GM23338 (cell line): ENCODE results near the gene SHLD2. TPM values are rescaled to one million over a fixed set of nuclear protein-coding genes. Genes with fewer than 3 reads are reported as not detected.
"Not testable (repeated sequence)": the region's sequence is repeated elsewhere in the genome, so short reads cannot be mapped to it uniquely, and the experiment has no call there.

Experiments used
- ATAC-seq: fragments of 200-7000 bp; cut with Tn5 transposase; 3 replicates; pipeline ENCODE4 v1.9.1; 2020
- DNase-seq: peaks from one replicate; pipeline ENCODE4 v3.0.0-alpha.2; 2015; ENCODE audit warnings: low spot score
- H2AFZ ChIP-seq: fragments of 200-600 bp; sonication (generic); 2 replicates; pipeline ENCODE4 v1.8.0; 2016; ENCODE audit warnings: antibody characterized with exemption, mild to moderate bottlenecking, moderate library complexity
- H3F3A ChIP-seq: fragments of 200-600 bp; sonication (generic); replicated peaks from 2 replicates; pipeline ENCODE4 v1.8.0; 2017; ENCODE audit warnings: antibody characterized with exemption, mixed run types, low read depth
- H3K27ac ChIP-seq: fragments of 200-600 bp; sonication (generic); 2 replicates; pipeline ENCODE4 v1.6.1; 2016; ENCODE audit warnings: low read depth
- H3K27me3 ChIP-seq: fragments of 200-600 bp; sonication (generic); 2 replicates; pipeline ENCODE4 v1.8.0; 2016; ENCODE audit warnings: mild to moderate bottlenecking, mixed run types, moderate library complexity; ENCODE audit not compliant: insufficient read depth
- H3K36me3 ChIP-seq: fragments of 200-600 bp; sonication (generic); 2 replicates; pipeline ENCODE4 v1.8.0; 2016; ENCODE audit warnings: mild to moderate bottlenecking; ENCODE audit not compliant: insufficient read depth
- H3K4me1 ChIP-seq: fragments of 200-600 bp; sonication (generic); 2 replicates; pipeline ENCODE4 v1.8.0; 2016; ENCODE audit warnings: mild to moderate bottlenecking, moderate library complexity; ENCODE audit not compliant: insufficient read depth
- H3K4me2 ChIP-seq: fragments of 200-600 bp; sonication (generic); 2 replicates; pipeline ENCODE4 v1.7.1; 2017; ENCODE audit warnings: mixed run types
- H3K4me3 ChIP-seq: fragments of 200-600 bp; sonication (generic); 2 replicates; pipeline ENCODE4 v1.6.1; 2016; ENCODE audit warnings: mixed run types
- H3K79me2 ChIP-seq: fragments of 200-600 bp; sonication (generic); replicated peaks from 2 replicates; pipeline ENCODE4 v1.8.0; 2017; ENCODE audit warnings: mild to moderate bottlenecking; ENCODE audit not compliant: insufficient read depth
- H3K9me2 ChIP-seq: fragments of 200-600 bp; sonication (generic); 2 replicates; pipeline ENCODE4 v1.8.0; 2017; ENCODE audit not compliant: insufficient read depth
- H4K20me1 ChIP-seq: fragments of 200-600 bp; sonication (generic); replicated peaks from 2 replicates; pipeline ENCODE4 v1.8.0; 2017; ENCODE audit warnings: mild to moderate bottlenecking; ENCODE audit not compliant: insufficient read depth
- H3K27ac Mint-ChIP-seq: 2 replicates; pipeline ENCODE4 v1.8.0; 2020; ENCODE audit warnings: inconsistent platforms, mild to moderate bottlenecking, moderate library complexity, mixed read lengths
- H3K27me3 Mint-ChIP-seq: 3 replicates; pipeline ENCODE4 v1.8.0; 2022; ENCODE audit warnings: low read depth, mild to moderate bottlenecking, moderate library complexity, mixed read lengths, inconsistent platforms; ENCODE audit not compliant: insufficient read depth, poor library complexity
- H3K36me3 Mint-ChIP-seq: 3 replicates; pipeline ENCODE4 v1.8.0; 2021; ENCODE audit warnings: low read depth, mild to moderate bottlenecking, inconsistent platforms, moderate library complexity, mixed read lengths
- H3K4me1 Mint-ChIP-seq: 3 replicates; pipeline ENCODE4 v1.8.0; 2020; ENCODE audit warnings: mild to moderate bottlenecking, inconsistent platforms, mixed read lengths
- H3K4me3 Mint-ChIP-seq: 3 replicates; pipeline ENCODE4 v1.8.0; 2021; ENCODE audit warnings: moderate library complexity, mild to moderate bottlenecking, inconsistent platforms, mixed read lengths
- H3K9me3 Mint-ChIP-seq: 3 replicates; pipeline ENCODE4 v1.8.0; 2020; ENCODE audit warnings: moderate library complexity, mild to moderate bottlenecking, inconsistent platforms, mixed read lengths
- polyA plus RNA-seq: library from polyadenylated mRNA; unstranded; fragments of >200 nt; fragmentation: Nextera tagmentation; extraction: Ambion mirVana; gene quantifications from 2 replicates; pipeline ENCODE4 v1.2.1, GENCODE V29; 2016
- total RNA-seq: library from RNA; depleted of rRNA; stranded (reverse); fragments of >200 nt; shearing (Covaris generic); gene quantifications from 2 replicates; pipeline ENCODE4 v1.2.3, GENCODE V29; 2014

Gene SHLD2
- total and polyA plus RNA-seq, 2 experiments from 2014 or later = 13.9 to 34.2 TPM

GRCh38 chr10:87162703-87163293 lies 67.8 kb downstream of the SHLD2 start:
- H3K27ac Mint-ChIP-seq, H3K4me1 ChIP-seq, H4K20me1 ChIP-seq, H3K9me3 Mint-ChIP-seq, H3K27ac ChIP-seq, H3K4me3 ChIP-seq, ATAC-seq, H3K27me3 Mint-ChIP-seq, H2AFZ ChIP-seq, H3K9me2 ChIP-seq, H3K36me3 ChIP-seq, H3K27me3 ChIP-seq, DNase-seq, H3F3A ChIP-seq, H3K4me3 Mint-ChIP-seq, H3K79me2 ChIP-seq, H3K4me2 ChIP-seq, H3K4me1 Mint-ChIP-seq, H3K36me3 Mint-ChIP-seq: not testable (repeated sequence)

GRCh38 chr10:87163414-87163813 lies 68.4 kb downstream of the SHLD2 start:
- not testable (repeated sequence) for H3F3A ChIP-seq, H3K27ac Mint-ChIP-seq, H3K27me3 ChIP-seq, H3K4me3 Mint-ChIP-seq, H3K4me2 ChIP-seq, DNase-seq, H3K9me2 ChIP-seq, H3K36me3 Mint-ChIP-seq, H3K4me3 ChIP-seq, ATAC-seq, H2AFZ ChIP-seq, H3K4me1 ChIP-seq, H3K36me3 ChIP-seq, H3K27ac ChIP-seq, H3K9me3 Mint-ChIP-seq, H4K20me1 ChIP-seq, H3K27me3 Mint-ChIP-seq, H3K79me2 ChIP-seq, H3K4me1 Mint-ChIP-seq

DNA sequence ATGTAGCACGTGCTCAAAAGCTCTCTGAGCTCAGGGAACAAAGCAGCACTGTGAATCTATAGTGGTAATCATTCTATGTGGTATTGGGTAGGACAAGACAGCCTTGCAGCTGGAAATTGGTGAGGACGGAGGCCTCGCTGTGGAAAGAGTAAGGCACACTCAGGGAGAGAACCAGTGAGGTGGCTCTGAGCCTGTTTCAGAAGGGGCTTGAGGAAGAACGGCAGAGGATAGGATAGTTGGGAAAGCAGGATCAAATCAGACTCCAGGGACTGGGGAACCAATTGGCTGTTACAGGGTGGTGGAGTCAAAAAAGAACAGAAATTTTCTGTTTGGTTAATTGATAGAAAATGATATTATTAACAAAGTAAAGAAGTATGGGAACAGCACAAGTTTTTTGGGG lies 74.9 kb downstream of the SHLD2 start:
- H3K27ac Mint-ChIP-seq, H3K4me3 ChIP-seq, H3K4me1 ChIP-seq, H3K9me2 ChIP-seq, H2AFZ ChIP-seq, H3K79me2 ChIP-seq, DNase-seq, H3K36me3 ChIP-seq, H3K36me3 Mint-ChIP-seq, H3K27ac ChIP-seq, ATAC-seq, H3K9me3 Mint-ChIP-seq, H3F3A ChIP-seq, H3K4me2 ChIP-seq, H3K4me3 Mint-ChIP-seq, H3K27me3 Mint-ChIP-seq, H3K27me3 ChIP-seq, H3K4me1 Mint-ChIP-seq, H4K20me1 ChIP-seq: not testable (repeated sequence)

- H3K4me2 ChIP-seq, H3F3A ChIP-seq, ATAC-seq, H3K4me1 ChIP-seq, H3K27me3 ChIP-seq, H3K36me3 ChIP-seq, H2AFZ ChIP-seq, H3K27ac Mint-ChIP-seq, H4K20me1 ChIP-seq, H3K4me3 ChIP-seq, DNase-seq, H3K4me1 Mint-ChIP-seq, H3K36me3 Mint-ChIP-seq, H3K9me3 Mint-ChIP-seq, H3K9me2 ChIP-seq, H3K27me3 Mint-ChIP-seq, H3K4me3 Mint-ChIP-seq, H3K27ac ChIP-seq, H3K79me2 ChIP-seq: not testable (repeated sequence)
These were observed 75.7 kb downstream of the SHLD2 start for GRCh38 chr10:87170705-87171104.

DNA sequence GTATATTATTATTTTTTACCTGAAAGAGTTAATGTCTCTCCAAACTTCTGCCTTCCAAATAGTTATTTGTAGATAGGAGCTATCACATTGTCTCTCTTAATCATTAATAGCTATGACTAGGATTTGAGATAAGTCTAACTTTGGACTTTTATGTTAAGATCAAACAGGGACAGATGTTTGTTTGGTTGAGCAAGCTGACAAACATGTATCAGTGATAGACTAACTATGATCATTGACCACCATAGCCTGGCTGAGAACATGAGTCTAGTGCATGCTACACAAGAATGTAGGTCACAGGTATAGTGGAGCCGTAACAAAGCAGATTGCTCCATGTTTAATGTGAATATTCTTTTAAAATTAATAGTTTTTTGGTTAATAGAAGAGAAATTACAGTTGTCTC lies 76.7 kb downstream of the SHLD2 start:
- H3K4me3 ChIP-seq, H3K27me3 Mint-ChIP-seq, H2AFZ ChIP-seq, ATAC-seq, H3K9me3 Mint-ChIP-seq, H3K4me1 Mint-ChIP-seq, H3K4me2 ChIP-seq, H3K27ac Mint-ChIP-seq, DNase-seq, H3K36me3 Mint-ChIP-seq, H4K20me1 ChIP-seq, H3K9me2 ChIP-seq, H3F3A ChIP-seq, H3K79me2 ChIP-seq, H3K27ac ChIP-seq, H3K4me3 Mint-ChIP-seq, H3K27me3 ChIP-seq, H3K36me3 ChIP-seq, H3K4me1 ChIP-seq: not testable (repeated sequence)

DNA sequence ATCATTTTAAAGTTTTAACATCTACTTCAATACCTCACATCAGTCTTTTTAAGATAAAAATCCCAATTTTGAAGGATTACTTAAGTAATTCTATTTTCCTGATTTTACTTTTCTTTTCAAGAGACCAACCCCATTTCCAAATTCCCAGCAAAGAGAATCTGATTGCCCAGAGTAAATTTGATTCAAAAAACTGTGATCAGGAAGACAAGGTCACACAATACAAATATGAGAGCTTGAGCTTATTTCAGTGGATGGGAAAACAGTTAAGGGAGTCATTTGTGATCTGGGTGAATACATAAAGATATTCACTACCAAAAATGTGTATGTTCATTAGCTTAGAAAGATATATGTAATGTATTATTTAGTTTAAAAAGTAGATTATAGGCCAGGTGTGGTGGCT lies 77.2 kb downstream of the SHLD2 start:
- H3K4me2 ChIP-seq, H3K9me3 Mint-ChIP-seq, H3K27ac Mint-ChIP-seq, H3K27me3 ChIP-seq, H3K36me3 Mint-ChIP-seq, ATAC-seq, H3K36me3 ChIP-seq, H3K9me2 ChIP-seq, H3K27ac ChIP-seq, DNase-seq, H2AFZ ChIP-seq, H3K27me3 Mint-ChIP-seq, H3K4me3 Mint-ChIP-seq, H3K4me1 ChIP-seq, H3K4me3 ChIP-seq, H4K20me1 ChIP-seq, H3K79me2 ChIP-seq, H3F3A ChIP-seq, H3K4me1 Mint-ChIP-seq: not testable (repeated sequence)

- H3K4me1 ChIP-seq, H3K27ac Mint-ChIP-seq: not testable (repeated sequence)
These were observed 82.6 kb downstream of the SHLD2 start for GRCh38 chr10:87177587-87177986.

More at GRCh38 chr10:87177587-87177986, 82.6 kb downstream of the SHLD2 start:
- not testable (repeated sequence) for ATAC-seq, H4K20me1 ChIP-seq, H2AFZ ChIP-seq, H3K9me3 Mint-ChIP-seq, H3F3A ChIP-seq, H3K4me3 ChIP-seq, H3K4me2 ChIP-seq, H3K27me3 ChIP-seq, H3K4me3 Mint-ChIP-seq, H3K79me2 ChIP-seq, H3K4me1 Mint-ChIP-seq, H3K36me3 ChIP-seq, DNase-seq, H3K27ac ChIP-seq, H3K27me3 Mint-ChIP-seq, H3K9me2 ChIP-seq, H3K36me3 Mint-ChIP-seq
